ENCODE results near the gene DOHH. TPM values are rescaled to one million over a fixed set of nuclear protein-coding genes. Genes with fewer than 3 reads are reported as not detected.
A peak's percentile ranks its signal among the peaks of the same experiment; 100 is the strongest.

The DOHH gene, protein sequence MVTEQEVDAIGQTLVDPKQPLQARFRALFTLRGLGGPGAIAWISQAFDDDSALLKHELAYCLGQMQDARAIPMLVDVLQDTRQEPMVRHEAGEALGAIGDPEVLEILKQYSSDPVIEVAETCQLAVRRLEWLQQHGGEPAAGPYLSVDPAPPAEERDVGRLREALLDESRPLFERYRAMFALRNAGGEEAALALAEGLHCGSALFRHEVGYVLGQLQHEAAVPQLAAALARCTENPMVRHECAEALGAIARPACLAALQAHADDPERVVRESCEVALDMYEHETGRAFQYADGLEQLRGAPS
- polyA plus RNA-seq (2013) = 5.3 and 5.8 TPM in 2 replicates

DNA sequence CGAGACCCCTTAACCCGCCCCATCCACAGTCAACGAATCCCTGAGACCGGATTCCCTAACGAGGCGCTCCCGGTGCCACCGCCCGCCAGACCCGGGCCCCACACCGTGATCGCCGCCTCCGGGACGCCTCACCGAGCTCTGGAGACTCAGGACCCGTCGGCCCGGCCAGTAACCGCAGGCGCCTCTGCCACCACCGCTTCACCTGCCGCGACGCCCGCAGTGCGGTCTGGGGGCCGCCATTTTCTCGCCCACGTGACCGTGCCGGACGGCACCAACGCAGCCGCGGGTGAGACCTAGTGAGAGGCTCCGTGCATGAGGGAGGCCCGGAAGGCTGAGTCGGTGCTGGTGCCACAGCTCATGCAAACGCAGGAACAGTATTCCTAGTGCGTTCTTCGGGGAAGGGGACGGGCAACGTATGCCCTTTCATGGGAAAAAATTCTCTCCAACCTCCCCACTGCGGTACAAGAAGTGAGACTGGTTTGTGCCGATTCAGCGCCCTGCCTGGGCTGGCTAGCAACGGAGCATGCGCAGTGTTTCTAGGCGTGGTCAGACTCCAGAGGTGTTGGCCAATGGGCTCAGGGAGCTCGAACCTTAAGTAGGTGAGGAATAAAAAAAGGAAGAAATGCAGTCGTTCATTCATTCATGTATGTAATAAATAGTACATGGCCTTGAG lies at the start of gene DOHH:
Gene DOHH, minus strand, starts transcription at position 246 of the 673 bp plus-strand sequence. CDS start 3,860 bp downstream, outside the sequence.
- Histone ChIP-seq H3K4me3 (ENCODE audit: low read depth, low read length) (peak within 1 kb of the TSS; percentile 89), H3K79me1 (ENCODE audit: low read length) (peaks cover 12% of the 10 kb centered on the region), H2AK5ac (ENCODE audit: low read length) (peak within 1 kb of the TSS; percentile 33), H3K23ac (ENCODE audit: low read length) (no peak within 1 kb of the TSS), H3K27ac (ENCODE audit: low read depth, low read length) (peak within 1 kb of the TSS; percentile 94), H3K18ac (ENCODE audit: low read length) (peak within 1 kb of the TSS; percentile 97), H4K12ac (ENCODE audit: low read depth, low read length) (peak within 1 kb of the TSS; percentile 89), H3K4me2 (ENCODE audit: low read length) (peak within 1 kb of the TSS; percentile 84), H3K4ac (ENCODE audit: low read depth, low read length) (peak within 1 kb of the TSS; percentile 95), H4K8ac (ENCODE audit: low read depth, low read length) (peak within 1 kb of the TSS; percentile 95), H3K27me3 (ENCODE audit: insufficient read depth, low read length) (no peaks in the 10 kb centered on the region), H4K91ac (ENCODE audit: low read depth, low read length) (peak within 1 kb of the TSS; percentile 99), H2AFZ (ENCODE audit: insufficient read depth, low read length, poor library complexity) (peak within 1 kb of the TSS; percentile 98), H2BK5ac (ENCODE audit: low read depth, low read length, poor library complexity) (peak within 1 kb of the TSS; percentile 99), H3K79me2 (ENCODE audit: control insufficient read depth, insufficient read depth, low read length, poor library complexity) (peaks cover 10% of the 10 kb centered on the region), H3K9me3 (ENCODE audit: insufficient read depth, low read depth, low read length) (no peaks in the 10 kb centered on the region), H3K9ac (ENCODE audit: low read length) (peak within 1 kb of the TSS; percentile 99), H3K14ac (ENCODE audit: low read length) (peak within 1 kb of the TSS; percentile 99), H2BK12ac (ENCODE audit: low read length) (peak within 1 kb of the TSS; percentile 92), H3K36me3 (ENCODE audit: control insufficient read depth in 1 of 2, insufficient read depth in 2 of 2, low read length in 2 of 2) (peaks cover 10 to 17% of the 10 kb centered on the region in 2 experiments), H3K4me1 (ENCODE audit: control insufficient read depth in 1 of 2, insufficient read depth in 2 of 2, low read length in 2 of 2) (peaks cover 0 to 6% of the 10 kb centered on the region in 2 experiments), H2BK120ac (ENCODE audit: insufficient read depth, low read length, poor library complexity) (peak within 1 kb of the TSS; percentile 99)
- DNase-seq = peak; percentile 98 to 99
- WGBS (ENCODE audit: extremely low coverage, insufficient coverage, insufficient read length) = no CpG with 5 or more reads among the region's 52 CpGs

DNA sequence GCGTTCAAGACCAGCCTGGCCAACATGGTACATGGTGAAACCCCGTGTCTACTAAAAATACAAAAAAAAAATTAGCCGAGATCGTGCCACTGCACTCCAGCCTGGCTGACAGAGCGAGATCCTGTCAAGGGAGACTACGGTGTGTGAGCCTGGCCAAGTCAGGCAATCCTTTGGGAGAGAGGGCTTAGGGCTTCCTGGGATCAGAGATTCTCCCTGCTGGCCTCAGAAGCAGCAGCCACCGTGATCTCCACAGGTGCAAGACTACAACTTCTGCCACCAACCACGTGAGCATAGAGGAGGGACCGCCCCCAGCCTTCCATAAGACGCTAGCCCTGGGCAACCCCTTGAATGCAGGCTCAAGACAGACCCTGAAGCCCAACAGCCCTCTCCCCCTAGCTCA lies 49.3 kb upstream of the DOHH start:
- Histone ChIP-seq H3K4me3 (ENCODE audit: low read depth, low read length) (no peak overlapping the region), H3K23ac (ENCODE audit: low read length) (no peak overlapping the region), H2AFZ (ENCODE audit: insufficient read depth, low read length, poor library complexity) (no peak overlapping the region), H3K4me2 (ENCODE audit: low read length) (no peak overlapping the region), H3K9ac (ENCODE audit: low read length) (no peak overlapping the region), H2BK12ac (ENCODE audit: low read length) (no peak overlapping the region), H3K36me3 (ENCODE audit: control insufficient read depth in 1 of 2, insufficient read depth in 2 of 2, low read length in 2 of 2) (peaks cover 58 to 61% of the 10 kb centered on the region in 2 experiments), H3K79me2 (ENCODE audit: control insufficient read depth, insufficient read depth, low read length, poor library complexity) (peaks cover 5% of the 10 kb centered on the region), H2BK5ac (ENCODE audit: low read depth, low read length, poor library complexity) (no peak overlapping the region), H4K8ac (ENCODE audit: low read depth, low read length) (no peak overlapping the region), H3K27me3 (ENCODE audit: insufficient read depth, low read length) (no peaks in the 10 kb centered on the region), H3K4me1 (ENCODE audit: control insufficient read depth in 1 of 2, insufficient read depth in 2 of 2, low read length in 2 of 2) (peaks cover 10 to 11% of the 10 kb centered on the region in 2 experiments), H3K14ac (ENCODE audit: low read length) (no peak overlapping the region), H3K27ac (ENCODE audit: low read depth, low read length) (no peak overlapping the region), H3K9me3 (ENCODE audit: insufficient read depth, low read depth, low read length) (peaks cover 3% of the 10 kb centered on the region), H3K4ac (ENCODE audit: low read depth, low read length) (no peak overlapping the region), H2BK120ac (ENCODE audit: insufficient read depth, low read length, poor library complexity) (no peak overlapping the region), H3K18ac (ENCODE audit: low read length) (no peak overlapping the region), H4K12ac (ENCODE audit: low read depth, low read length) (no peak overlapping the region), H2AK5ac (ENCODE audit: low read length) (no peak overlapping the region), H3K79me1 (ENCODE audit: low read length) (peaks cover 6% of the 10 kb centered on the region), H4K91ac (ENCODE audit: low read depth, low read length) (no peak overlapping the region)
- no CpG with 5 or more reads among the region's 10 CpGs for WGBS (ENCODE audit: extremely low coverage, insufficient coverage, insufficient read length)
- no peak for DNase-seq

DNA sequence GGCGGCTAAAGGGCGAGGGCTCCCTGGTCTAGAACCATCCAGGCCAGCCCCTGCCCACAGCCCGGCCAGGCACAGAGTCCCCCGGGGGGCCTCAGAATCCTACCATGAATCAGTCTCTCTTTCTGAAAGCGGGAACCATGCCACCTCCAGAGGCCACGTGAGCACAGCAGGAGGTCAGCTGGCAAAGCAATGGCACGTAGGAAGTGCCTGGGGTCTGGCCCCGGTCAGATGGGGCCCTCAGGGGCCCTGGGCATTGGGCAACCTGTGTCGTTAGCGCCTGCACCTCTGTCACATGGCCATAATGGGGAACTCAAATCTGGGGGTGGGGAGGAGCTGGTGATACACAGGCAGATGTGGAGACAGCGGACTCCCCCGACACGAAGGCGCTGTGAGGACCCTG lies 48.1 kb upstream of the DOHH start:
- H2AFZ ChIP-seq (ENCODE audit: insufficient read depth, low read length, poor library complexity) = no peak overlapping the region
- no peak overlapping the region for H4K12ac ChIP-seq (ENCODE audit: low read depth, low read length)
- WGBS (ENCODE audit: extremely low coverage, insufficient coverage, insufficient read length) = no CpG with 5 or more reads among the region's 14 CpGs
- no peak overlapping the region for H3K18ac ChIP-seq (ENCODE audit: low read length)
- H2BK5ac ChIP-seq (ENCODE audit: low read depth, low read length, poor library complexity) = no peak overlapping the region
- no peak overlapping the region for H3K27ac ChIP-seq (ENCODE audit: low read depth, low read length)
- peaks cover 6% of the 10 kb centered on the region in 2 experiments for H3K4me1 ChIP-seq (ENCODE audit: control insufficient read depth in 1 of 2, insufficient read depth in 2 of 2, low read length in 2 of 2)
- H3K9ac ChIP-seq (ENCODE audit: low read length) = no peak overlapping the region
- H2BK120ac ChIP-seq (ENCODE audit: insufficient read depth, low read length, poor library complexity) = no peak overlapping the region
- no peak for DNase-seq
- H4K8ac ChIP-seq (ENCODE audit: low read depth, low read length) = no peak overlapping the region
- H3K4ac ChIP-seq (ENCODE audit: low read depth, low read length) = no peak overlapping the region
- no peak overlapping the region for H2BK12ac ChIP-seq (ENCODE audit: low read length)
- peaks cover 4% of the 10 kb centered on the region for H3K9me3 ChIP-seq (ENCODE audit: insufficient read depth, low read depth, low read length)
- no peak overlapping the region for H3K23ac ChIP-seq (ENCODE audit: low read length)
- H4K91ac ChIP-seq (ENCODE audit: low read depth, low read length) = no peak overlapping the region
- no peak overlapping the region for H3K4me2 ChIP-seq (ENCODE audit: low read length)
- H3K79me1 ChIP-seq (ENCODE audit: low read length) = peaks cover 3% of the 10 kb centered on the region
- H3K4me3 ChIP-seq (ENCODE audit: low read depth, low read length) = no peak overlapping the region
- H3K14ac ChIP-seq (ENCODE audit: low read length) = no peak overlapping the region
- H3K36me3 ChIP-seq (ENCODE audit: control insufficient read depth in 1 of 2, insufficient read depth in 2 of 2, low read length in 2 of 2) = peaks cover 70 to 73% of the 10 kb centered on the region in 2 experiments
- peaks cover 2% of the 10 kb centered on the region for H3K79me2 ChIP-seq (ENCODE audit: control insufficient read depth, insufficient read depth, low read length, poor library complexity)
- no peak overlapping the region for H2AK5ac ChIP-seq (ENCODE audit: low read length)
- H3K27me3 ChIP-seq (ENCODE audit: insufficient read depth, low read length) = no peaks in the 10 kb centered on the region

DNA sequence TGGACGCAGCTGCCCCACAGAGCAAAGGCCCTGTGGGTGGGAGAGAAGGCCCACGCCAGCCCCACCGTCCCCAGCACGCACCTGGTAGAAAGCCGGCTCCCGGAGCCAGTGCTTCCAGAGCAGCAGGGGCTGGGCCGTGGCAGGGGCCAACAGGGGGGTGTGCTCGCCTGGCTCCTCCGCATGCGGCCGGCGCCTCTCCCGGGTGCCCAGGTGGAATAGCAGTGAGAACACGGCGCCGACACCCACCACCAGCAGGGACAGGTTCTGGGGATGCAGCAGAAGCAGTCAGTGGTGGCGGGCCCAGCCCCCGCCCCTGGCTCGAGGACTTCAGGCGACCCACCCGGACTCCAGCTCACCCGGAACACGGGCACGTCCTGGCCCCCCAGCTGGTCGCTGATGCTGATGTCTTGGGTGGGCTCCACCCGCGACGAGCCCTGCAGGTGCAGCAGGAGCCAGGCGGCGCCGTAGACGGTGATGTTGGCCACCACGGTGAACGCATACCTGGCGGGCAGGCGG lies 47.4 kb upstream of the DOHH start:
- Histone ChIP-seq H3K79me2 (ENCODE audit: control insufficient read depth, insufficient read depth, low read length, poor library complexity) (no peaks in the 10 kb centered on the region), H3K4me2 (ENCODE audit: low read length) (no peak overlapping the region), H3K4me1 (ENCODE audit: control insufficient read depth in 1 of 2, insufficient read depth in 2 of 2, low read length in 2 of 2) (peaks cover 2 to 3% of the 10 kb centered on the region in 2 experiments), H3K36me3 (ENCODE audit: control insufficient read depth in 1 of 2, insufficient read depth in 2 of 2, low read length in 2 of 2) (peaks cover 77 to 79% of the 10 kb centered on the region in 2 experiments), H3K18ac (ENCODE audit: low read length) (no peak overlapping the region), H2BK5ac (ENCODE audit: low read depth, low read length, poor library complexity) (no peak overlapping the region), H3K27ac (ENCODE audit: low read depth, low read length) (no peak overlapping the region), H4K91ac (ENCODE audit: low read depth, low read length) (no peak overlapping the region), H3K14ac (ENCODE audit: low read length) (no peak overlapping the region), H3K27me3 (ENCODE audit: insufficient read depth, low read length) (no peaks in the 10 kb centered on the region), H4K8ac (ENCODE audit: low read depth, low read length) (no peak overlapping the region), H3K4ac (ENCODE audit: low read depth, low read length) (no peak overlapping the region), H3K4me3 (ENCODE audit: low read depth, low read length) (no peak overlapping the region), H3K79me1 (ENCODE audit: low read length) (no peaks in the 10 kb centered on the region), H2BK12ac (ENCODE audit: low read length) (no peak overlapping the region), H2AK5ac (ENCODE audit: low read length) (no peak overlapping the region), H4K12ac (ENCODE audit: low read depth, low read length) (no peak overlapping the region), H3K23ac (ENCODE audit: low read length) (no peak overlapping the region), H2BK120ac (ENCODE audit: insufficient read depth, low read length, poor library complexity) (no peak overlapping the region), H3K9me3 (ENCODE audit: insufficient read depth, low read depth, low read length) (peaks cover 4% of the 10 kb centered on the region), H3K9ac (ENCODE audit: low read length) (no peak overlapping the region), H2AFZ (ENCODE audit: insufficient read depth, low read length, poor library complexity) (no peak overlapping the region)
- no peak for DNase-seq
- no CpG with 5 or more reads among the region's 36 CpGs for WGBS (ENCODE audit: extremely low coverage, insufficient coverage, insufficient read length)
